Measurements from ENCODE around the gene LGR4.
A peak's percentile ranks its signal among the peaks of the same experiment; 100 is the strongest.

Gene LGR4

DNA sequence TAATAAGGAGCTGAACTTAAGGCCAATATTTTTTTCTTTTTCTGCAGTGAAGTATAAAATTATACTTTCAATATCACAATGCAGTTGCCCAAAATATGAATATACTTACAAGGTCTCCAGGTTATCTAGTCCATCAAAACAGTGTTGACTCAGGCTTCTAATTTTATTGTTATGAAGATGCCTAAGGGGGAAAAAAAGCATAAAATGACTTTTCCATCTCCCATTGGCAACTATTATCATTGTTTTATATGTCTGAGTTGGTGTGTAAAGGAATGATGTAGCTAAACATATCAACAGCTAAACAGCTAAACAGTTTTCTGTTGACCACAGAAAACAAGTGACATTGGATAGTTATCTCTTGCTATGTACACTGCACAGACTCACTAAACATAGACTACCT, 88.4 kb downstream of the LGR4 start:
- DNase-seq (ENCODE audit: low read depth in 1 of 2, low spot score in 1 of 2), result no peak

DNA sequence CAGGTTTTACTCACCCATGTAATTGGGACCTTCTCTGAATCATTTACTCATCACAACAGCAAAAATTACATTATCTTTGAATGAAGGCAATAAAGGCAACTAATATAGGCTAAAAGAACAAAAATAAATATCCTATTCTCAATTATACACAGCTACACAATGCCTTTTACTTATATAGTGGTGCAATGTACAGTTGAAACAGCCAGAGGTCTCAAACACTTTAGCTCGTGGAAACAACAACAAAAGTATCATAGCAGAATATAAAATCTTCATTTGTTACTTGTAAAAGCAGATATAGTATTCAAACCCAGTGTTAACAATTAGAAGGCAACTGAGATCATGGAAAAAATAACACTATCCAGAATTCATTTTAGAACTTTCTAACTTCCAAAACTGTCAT, 88.9 kb downstream of the LGR4 start:
- no peak for DNase-seq (ENCODE audit: low read depth in 1 of 2, low spot score in 1 of 2)

DNA sequence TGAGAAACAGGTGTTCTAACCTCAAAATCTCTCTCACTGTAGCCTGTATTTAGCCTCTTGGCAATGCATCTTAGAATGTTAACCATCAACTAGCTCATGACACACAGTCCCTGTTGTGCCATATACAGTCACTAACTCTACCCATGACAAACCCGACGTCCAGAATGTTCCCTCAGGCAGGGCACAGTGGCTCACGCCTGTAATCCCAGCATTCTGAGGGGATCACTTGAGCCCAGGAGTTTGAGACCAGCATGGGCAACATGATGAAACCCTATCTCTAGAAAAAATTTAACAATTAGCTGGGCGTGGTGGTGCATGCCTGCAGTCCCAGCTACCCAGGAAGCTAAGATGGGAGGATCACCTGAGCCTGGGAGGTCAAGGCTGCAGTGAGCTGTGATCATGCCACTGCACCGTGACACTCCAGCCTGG, 91.3 kb downstream of the LGR4 start:
- DNase-seq (ENCODE audit: low read depth in 1 of 2, low spot score in 1 of 2), result no peak

DNA sequence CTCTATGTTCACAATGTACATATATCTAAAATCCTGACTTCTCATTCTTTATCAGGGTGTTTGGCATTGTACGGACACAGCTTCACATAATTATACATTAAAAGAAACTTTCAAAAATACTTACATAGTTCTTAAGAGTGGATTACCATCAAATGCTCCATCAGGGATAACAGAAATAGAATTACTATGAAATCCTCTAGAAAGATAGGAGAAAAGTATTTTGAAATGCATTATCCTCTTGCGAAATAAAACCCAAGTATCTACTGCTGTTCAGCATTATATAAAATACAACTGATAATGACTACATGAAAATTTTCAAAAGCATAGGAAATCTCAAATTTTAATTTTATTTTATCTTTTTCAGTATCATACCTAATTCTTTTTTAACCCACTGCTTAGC, 91.8 kb downstream of the LGR4 start:
- no peak for DNase-seq (ENCODE audit: low read depth in 1 of 2, low spot score in 1 of 2)

DNA sequence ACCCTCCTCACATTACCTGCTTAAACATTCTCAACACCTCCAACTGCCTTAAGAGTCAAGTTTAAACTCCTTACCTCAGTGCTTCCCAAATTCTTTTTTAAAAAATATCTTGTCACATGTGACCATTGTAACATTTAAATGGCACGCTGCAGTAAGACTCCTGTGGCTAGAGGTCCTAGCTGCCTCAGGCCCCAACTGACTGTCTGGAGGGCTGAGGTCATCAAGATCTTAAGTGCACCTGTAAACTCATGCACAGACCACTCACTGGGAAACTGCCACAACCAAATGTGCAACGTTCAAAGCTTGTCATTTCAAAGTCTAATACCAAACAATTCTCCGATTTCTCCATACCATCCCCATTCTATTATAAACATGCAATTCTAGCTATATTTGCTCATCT, 93.1 kb downstream of the LGR4 start:
- DNase-seq (ENCODE audit: low read depth in 1 of 2, low spot score in 1 of 2), result no peak

DNA sequence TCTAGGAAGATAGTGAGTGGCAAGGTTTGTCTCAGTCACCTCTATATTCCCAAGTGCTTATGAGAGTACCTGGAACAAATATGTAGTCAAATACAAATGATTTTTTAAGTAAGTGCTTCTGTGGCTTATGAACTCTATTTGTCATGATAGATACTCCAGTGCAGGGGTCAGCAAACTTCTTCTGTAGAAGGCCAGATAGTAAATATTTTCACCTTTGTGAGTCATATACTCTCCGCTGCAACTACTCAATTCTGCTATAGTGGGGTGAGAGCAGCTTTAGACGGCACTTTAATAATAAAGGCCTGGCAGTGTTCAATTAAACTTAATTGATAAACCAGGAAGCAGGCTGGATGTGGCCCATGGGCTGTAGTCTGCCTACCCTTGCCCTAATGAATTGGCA, 97.2 kb downstream of the LGR4 start:
- no peak for DNase-seq (ENCODE audit: low read depth in 1 of 2, low spot score in 1 of 2)

DNA sequence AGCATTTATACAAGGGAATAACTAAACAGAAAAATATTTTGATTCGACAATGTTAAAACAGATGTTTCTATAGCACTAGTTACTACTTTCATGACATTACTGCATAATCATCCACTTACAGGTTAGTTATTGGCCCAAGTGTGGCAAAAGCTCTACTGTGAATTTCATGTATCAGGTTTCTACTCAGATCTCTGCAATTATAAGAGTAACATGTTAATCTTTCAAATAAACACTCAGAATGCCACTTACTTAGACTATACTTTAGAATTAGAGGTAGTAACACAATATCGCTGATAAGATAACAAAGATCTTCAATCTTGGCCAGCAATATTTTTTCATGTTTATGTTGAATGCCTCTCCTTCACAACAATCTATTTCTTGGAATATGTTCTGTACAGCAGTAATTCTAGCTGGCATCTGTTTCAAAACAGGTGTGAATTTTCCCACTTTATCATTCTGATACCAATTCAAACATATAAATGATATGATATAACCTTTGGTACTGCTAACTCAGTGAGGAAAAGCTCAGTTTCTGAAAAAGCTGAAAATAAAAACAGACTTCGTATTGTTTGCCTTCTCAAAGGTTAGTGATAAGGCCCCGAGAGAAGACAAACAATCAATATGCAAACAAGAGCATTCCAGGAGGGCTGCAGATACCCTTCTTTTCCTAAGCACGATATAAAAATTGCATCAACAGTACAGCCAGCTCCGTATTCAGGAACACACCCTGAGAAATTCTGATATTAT, 98.6 kb downstream of the LGR4 start:
- DNase-seq (ENCODE audit: low read depth in 1 of 2, low spot score in 1 of 2), result no peak

DNA sequence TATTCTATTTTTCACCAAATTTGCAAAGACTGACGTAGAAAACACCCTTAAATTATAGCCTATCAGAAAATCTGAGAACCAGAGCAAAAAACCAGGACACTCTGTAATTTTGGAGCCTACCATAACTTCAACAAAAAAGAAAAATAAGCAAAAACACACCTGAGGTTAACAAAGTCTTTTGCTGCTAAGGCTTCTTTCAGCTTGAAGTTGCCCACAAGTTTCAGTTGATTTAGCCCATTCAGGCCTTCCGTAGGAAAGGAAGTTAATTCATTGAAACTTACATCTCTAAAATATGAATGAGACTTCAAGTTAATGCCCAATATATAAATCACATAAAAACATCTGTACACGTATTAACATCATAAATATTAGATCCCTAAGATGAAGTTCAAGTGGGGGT, 99.2 kb downstream of the LGR4 start:
- DNase-seq (ENCODE audit: low read depth in 1 of 2, low spot score in 1 of 2), result no peak

DNA sequence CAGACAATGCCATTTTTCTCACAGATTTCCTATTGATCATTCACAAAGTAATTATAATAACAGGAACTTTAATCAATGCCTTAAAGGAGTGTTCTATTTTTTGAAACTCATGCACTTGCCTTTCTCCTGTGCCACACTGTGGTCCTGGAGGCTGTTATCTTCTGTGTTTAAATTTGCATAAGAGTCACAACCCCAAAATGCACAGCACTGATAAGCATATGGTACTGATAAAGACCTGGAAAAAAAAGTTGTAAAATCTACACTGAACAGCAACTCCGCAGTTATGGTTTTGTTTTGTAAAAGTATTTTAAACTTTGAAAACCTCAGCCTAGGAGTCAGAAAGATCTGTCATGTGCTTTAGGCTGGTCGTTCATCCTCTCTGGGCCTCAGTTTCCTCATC, 100.4 kb downstream of the LGR4 start:
- DNase-seq (ENCODE audit: low read depth in 1 of 2, low spot score in 1 of 2), result no peak

DNA sequence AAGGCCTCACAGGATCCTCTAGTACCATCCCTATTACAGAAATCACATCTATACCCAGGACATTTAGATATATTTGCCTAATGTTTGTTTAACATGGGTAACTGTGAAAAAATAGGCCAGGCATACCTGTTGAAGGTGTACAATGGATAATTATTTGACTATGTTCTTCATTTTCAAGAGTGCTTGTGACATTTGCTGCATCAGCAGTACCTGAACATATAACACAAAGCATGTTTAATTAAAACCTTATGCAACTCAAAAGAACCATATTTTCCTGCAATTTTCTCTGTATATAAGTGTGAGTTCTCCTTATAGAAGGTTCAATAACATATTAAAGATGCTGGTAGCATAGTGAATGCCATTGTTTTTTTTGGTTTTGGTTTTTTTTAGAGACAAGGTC, 101.1 kb downstream of the LGR4 start:
- no peak for DNase-seq (ENCODE audit: low read depth in 1 of 2, low spot score in 1 of 2)

DNA sequence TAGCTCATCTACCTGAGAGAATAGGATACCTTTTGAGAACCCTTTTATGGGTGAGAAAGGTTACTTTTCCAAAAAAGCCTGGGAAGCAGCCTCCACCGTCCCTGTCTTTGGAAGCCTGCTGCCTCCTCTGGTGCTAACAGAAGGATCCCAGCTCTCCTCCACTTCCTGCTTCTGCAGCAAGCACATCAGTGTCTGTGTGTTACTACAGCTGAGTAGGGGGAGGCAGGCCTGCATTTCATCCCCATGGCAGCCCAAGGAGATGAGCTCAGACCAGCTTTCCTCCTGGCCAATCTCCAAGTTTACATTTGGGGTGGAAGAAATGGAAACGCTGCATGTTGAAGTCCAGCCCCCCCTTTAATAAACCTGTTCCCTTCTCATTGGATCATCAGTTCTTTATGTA, 102.2 kb downstream of the LGR4 start:
- DNase-seq (ENCODE audit: low read depth in 1 of 2, low spot score in 1 of 2), result no peak

DNA sequence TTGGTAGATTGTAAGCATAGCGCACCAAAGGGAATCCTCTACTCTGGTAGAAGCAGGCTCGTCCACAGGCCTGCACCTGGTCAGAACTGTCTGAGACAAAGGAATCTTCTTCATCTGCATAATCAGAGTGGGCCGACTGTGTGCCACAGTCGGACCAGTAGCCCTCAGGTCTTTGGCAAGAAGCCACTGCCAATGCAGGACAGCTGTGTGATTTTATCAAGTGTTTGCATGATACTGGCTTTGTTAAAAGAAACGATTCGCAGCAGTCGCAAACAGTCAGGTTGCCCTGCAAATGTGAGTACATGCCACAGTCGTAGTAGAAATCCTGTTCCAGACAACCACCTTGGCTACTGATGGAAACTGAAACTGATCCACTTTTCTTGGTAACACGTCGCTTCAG, 104.7 kb downstream of the LGR4 start:
- DNase-seq (ENCODE audit: low read depth in 1 of 2, low spot score in 1 of 2), result no peak

DNA sequence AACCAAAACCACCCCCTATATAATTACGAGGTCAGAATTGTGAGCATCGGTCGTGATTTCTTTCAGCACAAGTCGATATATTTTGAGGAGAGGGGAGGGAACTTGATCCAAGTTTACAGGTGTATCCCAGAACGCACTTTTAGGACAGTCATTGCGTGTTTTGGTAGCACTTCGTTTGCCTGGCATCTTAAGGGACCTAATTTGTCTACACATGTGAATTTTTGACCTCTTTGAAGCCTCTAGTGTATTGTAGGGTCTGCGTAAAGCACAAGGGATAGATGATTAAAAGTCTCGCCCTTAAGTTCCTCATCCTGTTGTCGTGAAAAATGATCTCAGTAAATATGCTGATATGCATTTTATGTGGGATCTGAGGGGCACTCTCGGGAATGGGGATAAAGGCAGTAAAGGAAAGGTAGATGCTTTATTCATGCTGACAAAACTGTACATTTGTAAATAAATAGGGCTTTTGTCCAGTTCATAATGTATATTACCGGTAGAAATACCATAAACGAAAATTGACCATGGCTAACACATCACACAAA, 108.9 kb downstream of the LGR4 start:
- DNase-seq (ENCODE audit: low read depth in 1 of 2, low spot score in 1 of 2), result no peak

DNA sequence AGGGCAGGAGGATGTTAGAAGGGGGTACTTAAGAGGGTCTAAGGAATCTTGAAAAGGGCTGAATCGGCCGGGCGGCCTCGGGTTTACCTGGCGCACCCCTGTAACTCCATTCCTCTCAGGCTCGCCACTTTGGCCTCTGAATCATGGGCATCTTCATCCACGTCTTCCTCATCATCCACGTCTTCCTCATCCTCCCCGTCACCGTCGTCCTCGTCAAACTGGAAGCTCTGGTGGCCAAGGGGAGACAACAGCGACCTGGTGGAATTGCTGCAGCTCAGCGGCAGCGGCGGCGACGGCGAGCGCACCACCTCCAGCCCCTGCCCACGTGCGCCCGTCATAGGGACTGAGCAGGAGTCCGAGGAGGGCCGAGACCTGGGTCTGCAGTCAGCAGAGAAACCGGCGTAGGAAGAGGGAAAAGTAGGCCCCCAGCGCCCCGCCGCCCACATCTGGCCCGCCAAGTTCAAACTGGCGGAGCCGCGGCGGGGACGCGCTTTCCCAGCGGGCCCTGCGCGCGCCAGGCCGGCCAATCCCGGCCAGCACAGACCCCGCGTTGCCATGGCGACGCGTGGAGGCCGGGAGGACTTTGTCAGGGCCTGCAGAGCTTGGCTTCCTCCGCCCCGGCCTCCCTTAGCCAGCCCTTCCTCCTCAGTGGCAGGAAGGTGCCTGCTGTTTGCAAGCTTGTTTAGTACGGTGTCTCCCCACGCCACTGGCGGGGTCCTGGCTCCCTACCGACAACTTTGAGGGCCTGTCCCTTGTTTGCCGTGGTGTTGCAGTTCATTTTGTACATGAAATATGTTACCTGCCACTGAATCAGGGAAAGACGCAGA, 109.6 kb downstream of the LGR4 start, which contains the start of gene CCDC34:
Gene CCDC34 (minus strand): TSS at position 467 of the 827 bp plus-strand sequence. CDS start 21 bp downstream, at position 446.
- DNase-seq (ENCODE audit: low read depth in 1 of 2, low spot score in 1 of 2), result peak; percentile 71 to 81

DNA sequence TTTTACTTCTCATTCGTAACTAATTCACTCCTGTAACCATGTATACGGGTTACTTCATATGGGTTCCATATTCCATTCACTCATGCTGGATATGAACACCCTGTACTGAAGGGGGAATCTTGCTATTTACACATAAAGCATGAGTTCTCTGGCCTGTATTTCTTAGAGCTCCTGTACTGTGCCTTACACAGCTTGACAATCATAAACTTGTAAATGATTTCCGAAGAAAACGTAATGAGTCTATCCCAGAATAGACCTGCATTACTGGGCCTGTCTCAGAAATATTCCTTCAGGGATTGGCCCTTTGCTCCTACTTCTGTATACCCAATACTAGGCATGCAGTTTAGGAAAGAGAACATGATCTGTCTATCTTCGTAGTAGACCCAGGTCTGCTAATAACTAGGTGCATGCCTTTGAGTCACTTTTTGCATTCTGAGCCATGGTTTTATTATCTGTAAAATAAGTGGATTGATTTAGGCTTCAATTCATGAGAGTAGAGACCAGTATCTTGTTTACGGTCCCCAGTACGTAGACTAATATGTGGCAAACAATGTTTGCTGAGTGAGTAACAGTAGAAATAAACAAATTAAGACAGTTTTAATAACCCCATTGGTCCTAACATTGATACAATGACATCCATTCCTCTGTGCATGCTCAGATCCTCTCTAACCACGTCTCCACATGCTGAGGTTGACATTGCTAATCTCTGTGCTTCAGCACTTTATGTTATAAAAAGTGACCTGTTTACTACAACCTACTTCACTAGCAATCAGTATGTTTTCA, 110.8 kb downstream of the LGR4 start:
- DNase-seq (ENCODE audit: low read depth in 1 of 2, low spot score in 1 of 2), result no peak

DNA sequence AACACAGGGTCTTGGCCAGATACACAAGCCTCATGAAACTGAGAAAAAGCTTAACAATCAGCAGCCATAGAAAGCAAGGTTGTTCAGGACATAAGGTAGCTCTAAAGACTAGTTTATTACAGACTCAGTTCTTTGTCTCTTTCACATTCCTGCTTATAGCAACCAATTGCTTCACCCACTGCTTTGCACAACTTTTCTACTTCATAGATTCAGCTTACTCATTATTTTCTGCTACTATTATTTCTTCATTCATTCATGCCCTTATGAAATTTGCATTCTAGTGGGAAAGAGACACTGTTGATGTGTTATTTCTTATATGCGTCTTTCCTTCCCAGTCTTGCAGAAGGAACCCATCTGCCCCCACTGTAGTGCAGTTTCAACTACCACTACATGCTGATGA, 114.3 kb downstream of the LGR4 start:
- no peak for DNase-seq (ENCODE audit: low read depth in 1 of 2, low spot score in 1 of 2)

DNA sequence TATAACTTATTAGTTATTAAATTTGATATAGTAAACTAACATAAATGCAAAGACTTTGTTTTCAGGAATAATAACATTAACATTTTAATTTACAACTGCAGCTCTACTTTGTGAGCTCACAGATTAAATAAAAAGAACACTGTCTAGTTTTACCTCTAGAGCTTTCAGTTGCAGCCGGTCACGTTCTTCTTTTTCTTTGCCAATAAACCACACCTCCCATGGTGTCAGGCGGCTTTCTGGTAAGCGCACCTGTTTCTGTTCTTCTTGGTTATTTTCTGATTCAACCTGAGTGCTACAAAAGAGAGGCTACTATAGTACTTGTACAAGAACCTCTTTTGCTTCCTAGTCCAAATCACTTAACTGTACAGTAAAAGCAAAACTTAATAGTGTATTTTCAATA, 115.3 kb downstream of the LGR4 start:
- DNase-seq (ENCODE audit: low read depth in 1 of 2, low spot score in 1 of 2), result no peak

DNA sequence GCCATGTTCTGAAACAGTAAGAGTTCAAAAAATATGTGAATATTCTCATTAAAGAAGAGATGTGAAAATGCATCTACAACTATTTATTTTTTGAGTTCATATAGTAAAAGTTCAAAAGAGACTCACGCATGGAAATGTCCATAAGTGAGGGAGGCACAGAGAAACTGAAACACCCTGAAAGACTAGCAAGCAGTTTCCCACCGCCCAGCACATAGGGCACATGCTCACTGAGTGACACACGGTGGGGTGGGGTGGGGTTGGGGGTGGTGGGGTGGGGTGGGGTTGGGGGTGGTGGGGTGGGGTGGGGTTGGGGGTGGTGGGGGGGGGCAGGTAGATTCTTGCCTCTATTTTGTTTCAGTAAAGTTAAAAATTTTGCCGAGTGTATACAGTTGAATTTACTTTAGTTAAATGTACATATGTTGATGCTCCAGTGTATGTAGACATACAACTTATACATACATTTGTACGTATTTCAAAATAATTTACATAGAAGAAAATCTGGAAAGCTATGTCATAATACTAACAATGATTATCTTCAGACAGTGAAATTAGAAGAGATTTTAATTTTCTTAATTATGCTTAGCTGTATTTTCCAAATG, 115.9 kb downstream of the LGR4 start:
- no peak for DNase-seq (ENCODE audit: low read depth in 1 of 2, low spot score in 1 of 2)

DNA sequence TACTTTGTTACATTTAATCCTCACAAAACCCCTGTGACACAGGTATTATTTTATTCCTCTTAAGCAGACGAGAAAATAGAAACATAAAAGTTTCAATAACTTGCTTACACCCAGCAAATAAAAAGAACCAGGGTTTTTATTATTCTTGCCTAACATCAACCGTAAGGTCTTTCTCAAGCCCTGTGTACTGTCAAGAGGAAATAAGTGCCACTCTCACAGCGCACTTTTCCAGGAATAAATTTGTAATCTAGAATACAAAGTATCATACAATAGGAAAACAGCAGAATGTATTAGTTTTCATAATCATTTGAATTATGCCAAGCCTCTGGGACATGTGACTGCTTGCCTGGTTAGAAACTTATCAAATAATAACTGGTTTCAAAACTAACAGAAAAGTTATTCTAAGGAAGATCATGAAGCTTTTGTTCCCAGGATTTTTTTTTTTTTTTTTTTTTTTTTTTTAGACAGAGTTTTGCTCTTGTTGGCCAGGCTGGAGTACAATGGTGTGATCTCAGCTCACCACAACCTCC, 117.0 kb downstream of the LGR4 start:
- no peak for DNase-seq (ENCODE audit: low read depth in 1 of 2, low spot score in 1 of 2)

DNA sequence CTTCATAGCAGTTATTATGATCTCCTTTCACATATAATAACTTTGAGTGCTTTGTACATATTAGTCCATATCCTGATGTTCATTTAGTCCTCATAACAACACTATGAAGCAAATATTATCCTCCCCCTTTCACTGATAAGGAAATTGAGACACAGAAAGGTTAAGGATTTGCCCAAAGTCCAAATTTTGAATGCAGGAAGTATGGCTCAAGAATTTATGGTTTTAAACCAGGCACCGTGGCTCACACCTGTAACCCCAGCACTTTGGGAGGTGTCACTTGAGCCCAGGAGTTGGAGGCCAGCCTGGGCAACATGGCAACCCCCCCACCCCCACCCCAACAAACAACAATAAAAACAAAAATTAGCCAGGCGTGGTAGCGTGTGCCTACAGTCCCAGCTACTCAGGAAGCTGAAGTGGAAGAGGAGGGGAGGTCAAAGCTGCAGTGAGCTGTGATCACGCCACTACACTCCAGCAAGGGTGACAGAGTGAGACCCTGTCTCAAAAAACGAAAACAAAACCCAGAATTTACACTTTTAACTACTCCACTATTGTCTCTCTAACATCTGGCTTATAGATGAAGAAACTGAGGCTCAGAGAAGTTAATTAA, 118.1 kb downstream of the LGR4 start:
- DNase-seq (ENCODE audit: low read depth in 1 of 2, low spot score in 1 of 2), result no peak

Data from activated CD4-positive, alpha-beta T cell treated with anti-CD3 and anti-CD28 coated beads, Interleukin-2, amount 50 U/mL, for 24 hours (primary cell).